HG03558 (cell line): Measurements from ENCODE around the gene ZWILCH.
"Not testable (repeated sequence)": the region's sequence is repeated elsewhere in the genome, so short reads cannot be mapped to it uniquely, and the experiment has no call there.

ENCODE experiments used
- ATAC-seq: cut with Tn5 transposase; IDR thresholded peaks from one replicate; pipeline ENCODE4 v1.9.1; 2021; ENCODE audit warnings: moderate number of reproducible peaks; ENCODE audit not compliant: unreplicated experiment; ENCODE audit errors: extremely low read depth

ZWILCH gene

GRCh38 chr15:66484539-66485112 is 20.5 kb upstream of the ZWILCH start:
- ATAC-seq = no peak

- no peak for ATAC-seq
Observed at GRCh38 chr15:66486887-66487286, 18.2 kb upstream of the ZWILCH start.

- no peak for ATAC-seq
Observed at GRCh38 chr15:66488525-66488924, 16.6 kb upstream of the ZWILCH start.

- ATAC-seq = no peak
Observed at GRCh38 chr15:66489179-66489791, 15.8 kb upstream of the ZWILCH start.

GRCh38 chr15:66491846-66492245 is 13.3 kb upstream of the ZWILCH start:
- no peak for ATAC-seq

GRCh38 chr15:66494262-66494661 is 10.9 kb upstream of the ZWILCH start:
- ATAC-seq = no peak

- no peak for ATAC-seq
Observed at GRCh38 chr15:66496951-66497501, 8.1 kb upstream of the ZWILCH start.

- no peak for ATAC-seq
Observed at GRCh38 chr15:66497502-66498455, 7.3 kb upstream of the ZWILCH start, which contains the start of gene SNAPC5. SNAPC5 (minus strand) TSS chr15:66497762; CDS start chr15:66497731, 31 bp downstream.

- no peak for ATAC-seq
Observed at GRCh38 chr15:66498501-66499386, 6.4 kb upstream of the ZWILCH start.

GRCh38 chr15:66500346-66500745 is 4.8 kb upstream of the ZWILCH start:
- not testable (repeated sequence) for ATAC-seq

- ATAC-seq = no peak
Observed at GRCh38 chr15:66502491-66502890, 2.6 kb upstream of the ZWILCH start.

GRCh38 chr15:66503041-66503648 is 2.0 kb upstream of the ZWILCH start:
- ATAC-seq = not testable (repeated sequence)

GRCh38 chr15:66503780-66504562 is 1.2 kb upstream of the ZWILCH start:
- ATAC-seq = no peak

GRCh38 chr15:66505430-66505811 is 295 bp downstream of the ZWILCH start:
- ATAC-seq = no peak

- no peak for ATAC-seq
Observed at GRCh38 chr15:66505818-66506217, 692 bp downstream of the ZWILCH start.

GRCh38 chr15:66508293-66508883 is 3.3 kb downstream of the ZWILCH start:
- no peak for ATAC-seq

GRCh38 chr15:66514586-66514985 is 9.5 kb downstream of the ZWILCH start:
- ATAC-seq = no peak

GRCh38 chr15:66515901-66516322 is 10.8 kb downstream of the ZWILCH start:
- no peak for ATAC-seq
